Measurements from ENCODE around the gene UTS2B.

UTS2B gene

GRCh38 chr3:191340966-191341365, 10.6 kb upstream of the UTS2B start:
- ChIA-PET POLR2A (no interaction called here), CTCF (no interaction called here)
- Histone ChIP-seq H3K36me3 (ENCODE audit: control insufficient read depth in 2 of 2, insufficient read depth in 1 of 2, low read length in 2 of 2) (no peaks in the 10 kb centered on the region), H3K27ac (ENCODE audit: extremely low read depth, low read depth, low read length) (no peak overlapping the region), H3K4me1 (ENCODE audit: control insufficient read depth, insufficient read depth, low read length) (peaks cover 35% of the 10 kb centered on the region), H3K4me3 (ENCODE audit: low read depth, low read length) (no peak overlapping the region), H3K9me3 (ENCODE audit: control insufficient read depth, insufficient read depth, low read depth, low read length) (no peaks in the 10 kb centered on the region)
- TF ChIP-seq BCL11A (tag by site-specific recombination; IDR thresholded peaks at IDR 0.05; ENCODE audit: low read depth), result no peak
- TF ChIP-seq PRDM10 (tag by site-specific recombination; IDR thresholded peaks at IDR 0.05), result no peak
- TF ChIP-seq ZSCAN5A (tag by site-specific recombination; IDR thresholded peaks at IDR 0.05), result no peak
- TF ChIP-seq ZNF311 (tag by site-specific recombination; IDR thresholded peaks at IDR 0.05; ENCODE audit: borderline replicate concordance), result no peak
- TF ChIP-seq ZNF121 (tag by site-specific recombination; IDR thresholded peaks at IDR 0.05), result 0 out of 2 replicates have a peak, but pooled peaks have one; percentile 48
- TF ChIP-seq ZNF112 (tag by site-specific recombination; IDR thresholded peaks at IDR 0.05), result no peak

- no peaks in the 10 kb centered on the region for H3K9me3 ChIP-seq (ENCODE audit: control insufficient read depth, insufficient read depth, low read depth, low read length)
- H3K4me3 ChIP-seq (ENCODE audit: low read depth, low read length), result no peak overlapping the region
- H3K4me1 ChIP-seq (ENCODE audit: control insufficient read depth, insufficient read depth, low read length), result peaks cover 38% of the 10 kb centered on the region
- TF ChIP-seq ZBTB20 (tag by site-specific recombination; IDR thresholded peaks at IDR 0.05) (no peak), ZNF354C (tag by site-specific recombination; IDR thresholded peaks at IDR 0.05; ENCODE audit: borderline replicate concordance, low read depth) (no peak), SETDB1 (IDR thresholded peaks at IDR 0.05; ENCODE audit: insufficient read length, low read length) (no peak), ZNF174 (tag by site-specific recombination; IDR thresholded peaks at IDR 0.05) (no peak), SCRT1 (tag by site-specific recombination; IDR thresholded peaks at IDR 0.05; ENCODE audit: borderline replicate concordance) (no peak), ZNF555 (tag by site-specific recombination; conservative IDR thresholded peaks at IDR 0.05) (no peak), CTCF (tag by site-specific recombination; IDR thresholded peaks at IDR 0.05) (no peak), ZNF670 (tag by site-specific recombination; IDR thresholded peaks at IDR 0.05; ENCODE audit: low read depth) (no peak), MEIS1 (CRISPR knock-in tag; IDR thresholded peaks at IDR 0.05; ENCODE audit: borderline replicate concordance) (no peak), ZNF707 (tag by site-specific recombination; IDR thresholded peaks at IDR 0.05) (no peak), KLF17 (tag by site-specific recombination; IDR thresholded peaks at IDR 0.05) (no peak), PRDM4 (tag by site-specific recombination; IDR thresholded peaks at IDR 0.05) (no peak), ZNF580 (tag by site-specific recombination; IDR thresholded peaks at IDR 0.05) (no peak), HOXC10 (CRISPR knock-in tag; IDR thresholded peaks at IDR 0.05) (no peak), ZNF121 (tag by site-specific recombination; IDR thresholded peaks at IDR 0.05) (no peak), OVOL3 (tag by site-specific recombination; IDR thresholded peaks at IDR 0.05) (no peak), ZNF37A (tag by site-specific recombination; IDR thresholded peaks at IDR 0.05) (no peak), OSR2 (tag by site-specific recombination; IDR thresholded peaks at IDR 0.05) (no peak)
- H3K27ac ChIP-seq (ENCODE audit: extremely low read depth, low read depth, low read length), result no peak overlapping the region
- ChIA-PET POLR2A (no interaction called here), CTCF (no interaction called here)
- no peaks in the 10 kb centered on the region for H3K36me3 ChIP-seq (ENCODE audit: control insufficient read depth in 2 of 2, insufficient read depth in 1 of 2, low read length in 2 of 2)
Measured at GRCh38 chr3:191340351-191340750, 10.0 kb upstream of the UTS2B start.

Measured in HEK293 (cell line).